GM19240 (cell line): ENCODE results near the gene STC2.
"Not testable (repeated sequence)": the region's sequence is repeated elsewhere in the genome, so short reads cannot be mapped to it uniquely, and the experiment has no call there.

Experiments used
- DNase-seq: peaks from one replicate; pipeline ENCODE4 v3.0.0; 2011; ENCODE audit warnings: low spot score; ENCODE audit not compliant: insufficient read length

STC2 gene, protein sequence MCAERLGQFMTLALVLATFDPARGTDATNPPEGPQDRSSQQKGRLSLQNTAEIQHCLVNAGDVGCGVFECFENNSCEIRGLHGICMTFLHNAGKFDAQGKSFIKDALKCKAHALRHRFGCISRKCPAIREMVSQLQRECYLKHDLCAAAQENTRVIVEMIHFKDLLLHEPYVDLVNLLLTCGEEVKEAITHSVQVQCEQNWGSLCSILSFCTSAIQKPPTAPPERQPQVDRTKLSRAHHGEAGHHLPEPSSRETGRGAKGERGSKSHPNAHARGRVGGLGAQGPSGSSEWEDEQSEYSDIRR

GRCh38 chr5:173327948-173328843 is at the start of gene STC2:
Gene STC2, minus strand, starts transcription at chr5:173328414. Its CDS starts 221 bp downstream, at chr5:173328193.
- no peak for DNase-seq

DNA sequence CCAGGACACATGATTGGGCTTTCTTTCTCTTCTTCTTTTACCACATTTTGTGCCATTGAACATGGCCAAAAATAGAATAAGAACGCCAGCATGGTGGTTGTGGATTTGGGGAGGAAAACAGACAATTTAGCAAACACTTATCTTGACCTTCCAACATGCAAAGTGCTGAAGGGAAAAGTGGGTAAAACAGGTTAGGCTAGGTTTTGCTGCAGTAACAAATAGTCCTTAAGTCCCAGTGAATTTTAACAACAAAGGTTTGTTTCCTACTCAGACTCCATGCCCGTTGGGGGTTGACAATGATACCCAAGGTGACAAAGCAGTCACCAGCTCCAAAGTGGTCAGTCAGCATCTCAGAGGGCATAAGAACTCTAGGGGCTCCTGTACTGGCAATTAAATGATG is 43.2 kb upstream of the STC2 start:
- DNase-seq: no peak

GRCh38 chr5:173363406-173363805 is 35.2 kb upstream of the STC2 start:
- not testable (repeated sequence) for DNase-seq

DNA sequence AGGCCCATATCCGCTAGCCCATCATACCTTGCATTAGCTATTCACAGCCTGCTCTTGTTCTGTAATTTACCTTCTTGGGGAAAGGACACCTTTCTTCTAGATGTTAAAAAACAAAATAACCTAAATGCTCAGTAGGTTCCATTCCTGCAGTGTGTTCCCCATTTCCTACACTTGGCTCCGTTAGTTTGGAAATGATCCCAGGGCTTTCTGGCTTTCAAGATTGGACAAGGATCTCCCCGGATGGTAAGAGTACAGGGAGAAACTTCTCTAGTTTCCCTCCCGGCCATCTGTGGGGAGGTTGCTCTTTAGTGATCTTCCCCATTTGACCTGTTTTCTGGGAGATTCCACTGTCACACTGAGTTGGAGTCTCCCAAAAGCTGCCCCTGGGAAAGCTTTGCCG is 27.3 kb upstream of the STC2 start:
- no peak for DNase-seq

DNA sequence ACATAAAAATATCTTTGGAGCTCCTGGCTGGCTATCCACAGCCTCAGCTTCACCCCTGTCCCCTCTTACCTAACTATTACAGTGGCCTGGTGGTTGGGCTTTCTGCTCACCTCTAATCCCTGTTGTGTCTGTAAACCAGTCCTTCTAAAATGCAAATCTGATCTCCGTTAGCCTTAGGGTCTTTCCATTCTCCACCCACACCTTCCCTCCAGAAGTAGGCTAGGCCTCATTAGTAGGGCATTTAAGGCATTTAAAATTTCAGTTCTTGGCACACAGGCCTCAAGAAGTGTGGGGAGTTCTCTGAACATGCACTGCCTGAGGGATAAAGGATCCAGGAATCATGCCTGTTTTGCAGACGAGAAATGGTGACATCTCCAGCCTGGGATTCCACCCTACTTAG is 26.4 kb upstream of the STC2 start:
- no peak for DNase-seq

DNA sequence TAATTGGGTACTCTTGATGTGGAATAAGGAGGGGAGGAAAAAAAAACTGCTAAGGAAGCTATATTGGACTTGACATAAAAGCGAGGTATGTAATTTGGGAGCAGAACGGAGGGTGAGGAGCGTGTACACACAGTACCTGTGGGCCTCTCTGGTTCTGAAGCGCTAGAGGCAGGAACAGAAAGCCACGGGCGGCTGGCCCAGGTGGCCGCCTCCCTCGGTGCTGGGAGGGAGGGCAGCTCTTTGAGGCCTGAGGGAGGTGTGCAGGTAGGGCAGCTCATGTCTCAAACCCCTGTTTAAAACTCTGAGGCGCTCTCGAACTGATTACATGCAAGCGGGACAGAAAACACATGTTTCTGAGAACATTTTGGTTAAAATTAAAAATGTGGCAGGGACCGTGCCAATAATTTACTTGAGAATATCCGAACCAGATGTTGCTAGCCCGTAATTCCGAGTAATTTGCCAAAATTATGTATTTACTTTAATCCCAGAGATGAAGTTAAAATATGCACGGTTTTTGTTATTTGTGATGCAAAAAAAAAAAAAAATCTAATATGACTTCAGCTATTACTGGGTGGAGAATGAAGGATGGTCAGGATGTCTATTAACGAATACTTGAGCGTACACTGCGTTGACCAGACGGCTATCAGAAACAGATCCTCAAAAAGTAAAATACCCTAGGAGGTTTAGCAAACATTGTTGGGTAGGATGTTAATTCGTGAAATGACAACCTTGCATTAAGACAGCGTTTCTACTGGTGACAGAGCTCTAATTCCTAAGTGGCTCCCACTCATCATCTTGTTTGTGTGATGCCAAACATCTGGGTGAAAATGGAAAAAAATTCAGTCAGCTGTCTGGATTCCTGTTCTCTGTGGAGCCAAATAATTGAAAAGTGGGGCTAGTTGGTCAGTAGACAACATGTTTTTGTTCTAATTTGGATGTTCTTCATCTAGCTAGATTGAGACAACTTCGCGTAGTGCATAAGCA is 24.4 kb upstream of the STC2 start:
- DNase-seq: no peak

- DNase-seq: no peak
These were observed 14.9 kb upstream of the STC2 start for GRCh38 chr5:173342813-173343755.

DNA sequence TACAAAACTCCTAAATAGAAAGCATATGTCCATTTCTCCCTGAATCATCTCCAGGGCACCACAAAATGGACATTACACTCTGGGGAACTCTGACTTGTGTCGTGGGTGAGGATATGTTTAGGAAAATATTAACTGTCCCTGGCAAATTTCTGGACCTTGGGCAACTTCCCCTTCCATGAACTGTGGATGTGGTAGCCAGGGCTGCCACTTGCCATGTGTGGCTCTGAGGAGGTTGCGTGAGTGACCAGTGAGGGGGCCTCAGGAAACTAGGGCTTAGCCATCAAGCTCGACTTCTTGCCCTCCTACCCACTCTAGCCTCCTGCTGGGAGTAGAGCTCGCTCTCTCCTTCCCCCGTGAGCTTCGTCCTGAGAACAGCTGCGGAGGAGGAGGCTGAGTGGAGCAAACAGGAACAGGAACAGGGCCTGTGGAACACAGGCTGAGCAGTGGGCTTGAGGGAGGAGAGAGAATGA is 13.8 kb upstream of the STC2 start:
- DNase-seq: no peak

DNA sequence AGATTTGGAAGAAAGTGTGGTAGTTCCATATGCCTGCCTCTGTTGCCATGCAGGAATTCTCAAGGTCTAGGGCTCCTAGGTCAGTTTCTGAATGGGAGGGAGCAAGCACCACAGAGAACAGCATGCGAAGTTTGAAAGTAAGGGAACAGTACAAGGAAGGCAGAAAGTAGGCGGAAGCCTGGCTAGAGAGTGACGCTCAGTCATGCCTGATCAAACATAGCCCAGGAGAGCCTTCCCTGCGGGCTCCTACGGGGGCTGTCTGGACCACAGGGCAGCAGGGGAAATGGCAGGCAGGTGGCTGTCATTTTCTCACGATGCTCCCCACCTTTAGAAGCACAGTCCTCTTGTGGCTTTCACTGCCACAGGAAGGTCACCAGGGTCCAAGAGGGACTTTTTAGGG is 12.8 kb upstream of the STC2 start:
- DNase-seq: no peak

- no peak for DNase-seq
These were observed 12.2 kb upstream of the STC2 start for GRCh38 chr5:173340451-173340850.

GRCh38 chr5:173339286-173339685 is 11.1 kb upstream of the STC2 start:
- no peak for DNase-seq

- no peak for DNase-seq
These were observed 10.3 kb upstream of the STC2 start for GRCh38 chr5:173338380-173339015.

GRCh38 chr5:173334808-173335207 is 6.6 kb upstream of the STC2 start:
- no peak for DNase-seq

DNA sequence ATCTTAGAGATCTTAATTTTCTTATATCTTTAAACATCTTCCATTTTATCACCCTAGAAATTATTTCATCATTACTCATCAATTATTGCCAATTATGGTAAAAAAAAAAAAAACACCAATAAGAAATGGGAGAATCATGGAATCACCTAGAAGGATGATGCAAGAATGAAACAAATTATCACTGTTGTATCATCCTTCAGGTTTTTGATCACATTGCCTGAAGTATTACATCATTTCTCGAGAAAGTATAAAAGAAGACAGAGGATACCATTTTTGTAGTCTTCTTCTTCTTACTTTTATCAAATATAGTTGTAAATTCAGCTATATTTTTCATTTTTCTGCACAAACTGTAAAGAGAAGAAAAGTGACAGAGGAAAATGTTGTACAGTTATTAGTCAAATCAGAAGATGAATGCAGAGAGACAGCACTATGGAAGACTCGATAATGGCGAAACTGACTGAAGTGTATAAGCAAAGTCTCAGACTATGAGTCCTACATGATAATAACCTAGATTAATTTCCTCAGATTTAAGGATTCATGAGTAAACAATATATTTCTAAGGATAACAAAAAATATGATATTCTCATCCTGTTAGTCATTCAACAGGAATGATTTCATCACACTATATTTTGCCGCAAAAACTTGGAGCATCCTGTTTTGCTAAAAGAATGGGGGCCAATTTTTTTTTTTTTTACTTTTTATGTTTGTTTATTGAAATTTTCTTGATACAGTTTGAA is 5.9 kb upstream of the STC2 start:
- no peak for DNase-seq

GRCh38 chr5:173331956-173332479 is 3.8 kb upstream of the STC2 start:
- peak; percentile 87 for DNase-seq

GRCh38 chr5:173331287-173331686 is 3.1 kb upstream of the STC2 start:
- no peak for DNase-seq

GRCh38 chr5:173330338-173331206 is 2.4 kb upstream of the STC2 start:
- DNase-seq: no peak
